SK-N-MC (cell line): ENCODE measurements around the gene RXRB.

Source experiments
- EZH2 ChIP-seq: fragments of 200-600 bp; sonication (generic); IDR thresholded peaks from one replicate; pipeline ENCODE4 v1.6.1; 2017; ENCODE audit warnings: antibody characterized with exemption
- FOXP2 ChIP-seq: optimal IDR thresholded peaks from 2 replicates; pipeline ENCODE3; 2011; ENCODE audit warnings: mild to moderate bottlenecking, moderate library complexity; ENCODE audit not compliant: insufficient read depth; ENCODE audit errors: extremely low read length, control extremely low read depth
- POLR2AphosphoS5 ChIP-seq: IDR thresholded peaks from 2 replicates; pipeline ENCODE4 v1.6.1; 2012; ENCODE audit warnings: mild to moderate bottlenecking, low read depth, low read length, borderline replicate concordance

DNA sequence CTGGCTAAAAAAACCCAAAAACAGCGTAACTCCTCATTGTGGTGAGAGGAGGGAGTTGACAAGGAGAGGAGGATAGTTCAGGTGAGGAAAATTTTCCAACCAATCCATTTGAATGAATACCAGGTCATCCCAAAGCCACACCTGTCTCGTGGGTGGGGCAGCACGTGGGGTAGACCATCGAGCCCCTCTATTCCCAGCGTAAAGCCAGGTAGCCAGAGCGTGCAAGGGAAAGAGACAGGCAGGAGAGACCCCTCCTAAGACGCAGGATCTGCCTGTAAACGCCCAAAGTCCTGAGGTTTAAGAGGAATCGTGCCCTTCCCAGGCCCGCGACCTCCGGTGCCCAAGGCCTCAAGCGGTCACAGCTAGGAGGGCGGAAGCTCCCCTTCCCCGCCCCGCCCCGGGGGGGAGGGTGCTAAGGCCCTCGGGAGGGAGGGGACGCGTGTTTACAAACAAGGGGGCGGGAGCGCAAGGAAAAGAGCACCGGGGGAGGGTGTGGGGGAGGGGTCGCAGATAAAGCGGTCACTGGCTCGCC is 712 bp downstream of the RXRB start:
- no peak for TF ChIP-seq POLR2AphosphoS5
- no peak for TF ChIP-seq EZH2
- peak; percentile 89 for TF ChIP-seq FOXP2
